22Rv1 (cell line): ENCODE data around the gene KRT33B.

ENCODE experiments used
- CTCF ChIP-seq: fragments of 450-650 bp; IDR thresholded peaks from 2 replicates; pipeline ENCODE4 v1.5.1; 2017; ENCODE audit warnings: mild to moderate bottlenecking
- ZFX ChIP-seq: fragments of 450-650 bp; IDR thresholded peaks from 2 replicates; pipeline ENCODE4 v1.6.1; 2017; ENCODE audit warnings: antibody characterized with exemption, borderline replicate concordance

GRCh38 chr17:41413982-41414381 is 44.4 kb upstream of the KRT33B start:
- TF ChIP-seq CTCF (no peak), ZFX (no peak)
